OCI-LY7 (cell line): ENCODE measurements around the gene SLC12A3.

Source experiments
- CTCF ChIP-seq: fragments of 200-600 bp; sonication (generic); conservative IDR thresholded peaks from 2 replicates; pipeline ENCODE4 v1.5.1; 2014; ENCODE audit warnings: mild to moderate bottlenecking, antibody characterized with exemption, low read length, moderate library complexity, mixed read lengths
- EZH2phosphoT487 ChIP-seq: fragments of 200-600 bp; sonication (generic); IDR thresholded peaks from 2 replicates; pipeline ENCODE4 v1.6.1; 2018; ENCODE audit warnings: low read depth, borderline replicate concordance, mild to moderate bottlenecking, mixed run types, antibody characterized with exemption, low read length, moderate library complexity, mixed read lengths

- TF ChIP-seq CTCF (no peak), EZH2phosphoT487 (no peak)
Observed at GRCh38 chr16:56944954-56945839, 80.2 kb downstream of the SLC12A3 start.
